HTERT RPE-1 (cell line): ENCODE measurements around the gene GAMT.

ENCODE experiments used
- in situ Hi-C: fragments of 300-500 bp; cut with MboI; formaldehyde crosslinking; loops from 4 replicates; pipeline ENCODE4 v1.14.3; 2020; ENCODE audit warnings: low sequenced_read_pairs

Gene GAMT

GRCh38 chr19:1434040-1434366, 32.7 kb upstream of the GAMT start:
- in situ Hi-C loops: no loop called here

GRCh38 chr19:1433119-1434039, 32.0 kb upstream of the GAMT start:
- in situ Hi-C loops: no loop called here

GRCh38 chr19:1432507-1432887, 31.2 kb upstream of the GAMT start:
- in situ Hi-C loops: no loop called here

GRCh38 chr19:1431759-1432506, 30.6 kb upstream of the GAMT start:
- in situ Hi-C loops: no loop called here

- in situ Hi-C loops: no loop called here
These were observed 28.9 kb upstream of the GAMT start for GRCh38 chr19:1430246-1430645.

GRCh38 chr19:1429750-1430149, 28.4 kb upstream of the GAMT start:
- in situ Hi-C loops: no loop called here

- in situ Hi-C loops: no loop called here
These were observed 27.5 kb upstream of the GAMT start for GRCh38 chr19:1428738-1429391.

GRCh38 chr19:1427221-1427920, 26.0 kb upstream of the GAMT start:
- in situ Hi-C loops: no loop called here

- in situ Hi-C loops: no loop called here
These were observed 25.4 kb upstream of the GAMT start for GRCh38 chr19:1426736-1427135.

- in situ Hi-C loops: no loop called here
These were observed 24.6 kb upstream of the GAMT start for GRCh38 chr19:1425902-1426301.

GRCh38 chr19:1425102-1425837, 23.9 kb upstream of the GAMT start:
- in situ Hi-C loops: no loop called here

GRCh38 chr19:1424192-1424955, 23.0 kb upstream of the GAMT start:
- in situ Hi-C loops: no loop called here

- in situ Hi-C loops: no loop called here
These were observed 22.3 kb upstream of the GAMT start for GRCh38 chr19:1423436-1424191.

GRCh38 chr19:1422943-1423342, 21.6 kb upstream of the GAMT start:
- in situ Hi-C loops: no loop called here

GRCh38 chr19:1422360-1422759, 21.0 kb upstream of the GAMT start:
- in situ Hi-C loops: no loop called here

- in situ Hi-C loops: no loop called here
These were observed 20.6 kb upstream of the GAMT start for GRCh38 chr19:1421958-1422305.

- in situ Hi-C loops: no loop called here
These were observed 20.0 kb upstream of the GAMT start for GRCh38 chr19:1421218-1421957.

- in situ Hi-C loops: no loop called here
These were observed 19.2 kb upstream of the GAMT start for GRCh38 chr19:1420590-1420989.
